ENCODE data around the gene SIGLEC10. TPM values are rescaled to one million over a fixed set of nuclear protein-coding genes. Genes with fewer than 3 reads are reported as not detected.

Gene SIGLEC10
- total RNA-seq, 1 donor from 2014 or later, result not detected

GRCh38 chr19:51460164-51460992 lies 42.9 kb upstream of the SIGLEC10 start:
- no peak for TF ChIP-seq CTCF (conservative IDR thresholded peaks at IDR 0.05)
- Mint-ChIP-seq H3K4me1 (no peaks in the 10 kb centered on the region), H3K4me3 (no peak overlapping the region), H3K27ac (ENCODE audit: unreplicated experiment) (no peak overlapping the region), H3K9me3 (no peaks in the 10 kb centered on the region), H3K36me3 (ENCODE audit: low read depth) (no peaks in the 10 kb centered on the region), H3K27me3 (ENCODE audit: low read depth) (peaks cover 53% of the 10 kb centered on the region)
- no peak for DNase-seq (ENCODE audit: low read depth, low spot score)

DNA sequence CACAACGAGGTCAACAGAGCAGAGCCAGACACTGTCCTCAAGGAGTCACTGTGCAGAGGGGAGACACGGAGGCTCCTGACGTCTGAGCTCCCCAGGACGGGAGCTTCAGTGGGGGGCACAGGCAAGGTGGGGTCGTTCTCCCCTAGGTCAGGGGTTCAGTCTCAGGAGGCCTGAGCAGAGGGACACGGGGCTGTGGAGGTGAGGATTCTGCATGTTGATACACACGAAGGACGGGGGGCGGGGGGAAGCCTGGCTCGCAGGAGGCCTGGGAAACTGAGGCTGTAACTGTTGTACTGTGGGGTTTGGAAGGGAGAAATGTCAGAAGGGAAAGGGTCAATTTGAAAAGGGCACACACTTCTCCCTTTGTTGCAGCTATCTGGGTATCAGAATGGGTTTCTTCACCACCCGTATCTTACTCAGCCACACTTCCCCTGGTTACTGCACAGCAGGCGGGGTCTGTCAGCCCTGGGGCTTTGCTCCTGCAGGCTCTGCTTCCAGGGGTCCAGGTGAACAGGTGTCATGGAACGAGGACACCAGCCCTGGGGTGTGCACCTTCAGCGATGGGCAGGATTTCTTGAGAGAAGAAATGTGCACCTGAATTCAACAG lies 41.6 kb upstream of the SIGLEC10 start:
- no peaks in the 10 kb centered on the region for H3K4me1 Mint-ChIP-seq
- no peak for TF ChIP-seq CTCF (conservative IDR thresholded peaks at IDR 0.05)
- H3K36me3 Mint-ChIP-seq (ENCODE audit: low read depth), result no peaks in the 10 kb centered on the region
- H3K9me3 Mint-ChIP-seq, result no peaks in the 10 kb centered on the region
- H3K27me3 Mint-ChIP-seq (ENCODE audit: low read depth), result peaks cover 46% of the 10 kb centered on the region
- no peak overlapping the region for H3K4me3 Mint-ChIP-seq
- no peak for DNase-seq (ENCODE audit: low read depth, low spot score)
- H3K27ac Mint-ChIP-seq (ENCODE audit: unreplicated experiment), result no peak overlapping the region

GRCh38 chr19:51458051-51458645 lies 40.7 kb upstream of the SIGLEC10 start, which contains the start of gene SIGLEC8:
SIGLEC8 (minus strand) TSS chr19:51458454; CDS start chr19:51458387, 67 bp downstream.
- H3K27ac Mint-ChIP-seq (ENCODE audit: unreplicated experiment), result no peak within 1 kb of the TSS
- no peaks in the 10 kb centered on the region for H3K4me1 Mint-ChIP-seq
- no peak for TF ChIP-seq CTCF (conservative IDR thresholded peaks at IDR 0.05)
- no peaks in the 10 kb centered on the region for H3K36me3 Mint-ChIP-seq (ENCODE audit: low read depth)
- no peak for DNase-seq (ENCODE audit: low read depth, low spot score)
- no peak within 1 kb of the TSS for H3K4me3 Mint-ChIP-seq
- peaks cover 46% of the 10 kb centered on the region for H3K27me3 Mint-ChIP-seq (ENCODE audit: low read depth)
- H3K9me3 Mint-ChIP-seq, result no peaks in the 10 kb centered on the region

- TF ChIP-seq CTCF (conservative IDR thresholded peaks at IDR 0.05), result no peak
- Mint-ChIP-seq H3K4me1 (no peaks in the 10 kb centered on the region), H3K27ac (ENCODE audit: unreplicated experiment) (no peak overlapping the region), H3K36me3 (ENCODE audit: low read depth) (no peaks in the 10 kb centered on the region), H3K9me3 (no peaks in the 10 kb centered on the region), H3K27me3 (ENCODE audit: low read depth) (peaks cover 42% of the 10 kb centered on the region), H3K4me3 (no peak overlapping the region)
- DNase-seq (ENCODE audit: low read depth, low spot score), result no peak
Measured at GRCh38 chr19:51457351-51458013, 40.0 kb upstream of the SIGLEC10 start.

GRCh38 chr19:51456541-51457290 lies 39.3 kb upstream of the SIGLEC10 start:
- H3K27me3 Mint-ChIP-seq (ENCODE audit: low read depth), result peaks cover 42% of the 10 kb centered on the region

More at GRCh38 chr19:51456541-51457290, 39.3 kb upstream of the SIGLEC10 start:
- Mint-ChIP-seq H3K4me1 (no peaks in the 10 kb centered on the region), H3K27ac (ENCODE audit: unreplicated experiment) (no peak overlapping the region), H3K36me3 (ENCODE audit: low read depth) (no peaks in the 10 kb centered on the region), H3K4me3 (no peak overlapping the region), H3K9me3 (no peaks in the 10 kb centered on the region)
- DNase-seq (ENCODE audit: low read depth, low spot score), result no peak
- no peak for TF ChIP-seq CTCF (conservative IDR thresholded peaks at IDR 0.05)
